SK-N-MC (cell line): ENCODE results near the gene ADCY5.

Experiments
- EZH2 ChIP-seq: fragments of 200-600 bp; sonication (generic); IDR thresholded peaks from one replicate; pipeline ENCODE4 v1.6.1; 2017; ENCODE audit warnings: antibody characterized with exemption
- FOXP2 ChIP-seq: optimal IDR thresholded peaks from 2 replicates; pipeline ENCODE3; 2011; ENCODE audit warnings: mild to moderate bottlenecking, moderate library complexity; ENCODE audit not compliant: insufficient read depth; ENCODE audit errors: extremely low read length, control extremely low read depth
- POLR2AphosphoS5 ChIP-seq: IDR thresholded peaks from 2 replicates; pipeline ENCODE4 v1.6.1; 2012; ENCODE audit warnings: mild to moderate bottlenecking, low read depth, low read length, borderline replicate concordance

- no peak for TF ChIP-seq POLR2AphosphoS5
- TF ChIP-seq EZH2: no peak
- TF ChIP-seq FOXP2: no peak
Measured at GRCh38 chr3:123447749-123448517, 957 bp downstream of the ADCY5 start.
